Natural killer cell (primary cell): ENCODE results near the gene REL. TPM values are rescaled to one million over a fixed set of nuclear protein-coding genes. Genes with fewer than 3 reads are reported as not detected.

Source experiments
- ATAC-seq, 3 donors: fragments of 150-1000 bp in 2 of 3; fragments of 200-7000 bp in 1 of 3; cut with Tn5 transposase; 1 replicate in 1 of 3; 2 replicates in 2 of 3; pipeline ENCODE4 v1.10.0; 2021; ENCODE audit warnings: mild to moderate bottlenecking in 2 of 3, moderate library complexity in 2 of 3
- DNase-seq, 2 donors: peaks; one replicate each; pipeline versions ENCODE4 v3.0.0 to v3.0.0-alpha.2; 2013 to 2021; ENCODE audit warnings: mixed read lengths in 1 of 2
- H3K27ac ChIP-seq: one replicate; pipeline ENCODE4 v1.5.1; 2013; ENCODE audit warnings: mild to moderate bottlenecking, low read length
- H3K27me3 ChIP-seq: one replicate; pipeline ENCODE4 v1.6.1; 2013; ENCODE audit warnings: low read length; ENCODE audit not compliant: control insufficient read depth, insufficient read depth
- H3K36me3 ChIP-seq: one replicate; pipeline ENCODE4 v1.6.1; 2013; ENCODE audit warnings: low read length; ENCODE audit not compliant: control insufficient read depth, insufficient read depth
- H3K4me1 ChIP-seq: one replicate; pipeline ENCODE4 v1.6.1; 2013; ENCODE audit warnings: low read length; ENCODE audit not compliant: control insufficient read depth, insufficient read depth
- H3K4me3 ChIP-seq: one replicate; pipeline ENCODE4 v1.5.1; 2013; ENCODE audit warnings: low read length
- H3K9me3 ChIP-seq: one replicate; pipeline ENCODE4 v1.6.1; 2013; ENCODE audit warnings: low read length; ENCODE audit not compliant: control insufficient read depth, insufficient read depth
- H3K27ac Mint-ChIP-seq, 2 donors: one replicate each; pipeline ENCODE4 v1.8.0; 2022; ENCODE audit warnings: mild to moderate bottlenecking in 2 of 2, mixed read lengths in 2 of 2, moderate library complexity in 1 of 2
- H3K27me3 Mint-ChIP-seq, 2 donors: one replicate each; pipeline ENCODE4 v1.8.0; 2022; ENCODE audit warnings: low read depth in 2 of 2, mixed read lengths in 2 of 2
- H3K36me3 Mint-ChIP-seq: one replicate; pipeline ENCODE4 v1.8.0; 2022; ENCODE audit warnings: mixed read lengths
- H3K4me1 Mint-ChIP-seq, 2 donors: one replicate each; pipeline ENCODE4 v1.8.0; 2022; ENCODE audit warnings: mixed read lengths in 2 of 2
- H3K4me3 Mint-ChIP-seq: one replicate; pipeline ENCODE4 v1.8.0; 2022; ENCODE audit warnings: mild to moderate bottlenecking, moderate library complexity, mixed read lengths
- H3K9me3 Mint-ChIP-seq, 2 donors: one replicate each; pipeline ENCODE4 v1.8.0; 2022; ENCODE audit warnings: mixed read lengths in 2 of 2
- WGBS: methylation state at CpG from one replicate; pipeline ENCODE4 v1.1.7; 2013; ENCODE audit warnings: missing lambda C conversion rate; ENCODE audit not compliant: insufficient coverage; 5-methylcytosine and 5-hydroxymethylcytosine counted together
- intact Hi-C: fragments of 100-400 bp; cut with micrococcal nuclease; formaldehyde crosslinking; loops from one replicate; pipeline ENCODE4 v1.14.2; 2022
- total RNA-seq, 4 donors: library from RNA; stranded (reverse); fragments of 120-200 nt in 1 of 4; gene quantifications; one replicate each; pipeline versions ENCODE4 v1.2.3 to v1.2.4, GENCODE V29; 2013 to 2022
- TF ChIP-seq, protein P1 (sequence below): fragments of 200-600 bp; IDR thresholded peaks from one replicate; pipeline ENCODE4 v1.8.0; 2022; ENCODE audit warnings: antibody characterized with exemption

Gene REL
- total RNA-seq, 3 donors from 2014 or later (not counting 1 experiment from before 2014, with no cell fraction given): 128 to 197 (median 178) TPM

GRCh38 chr2:60958800-60959199 lies 77.4 kb downstream of the REL start:
- 95% methylated on average over 3 of the region's 3 CpGs for WGBS

DNA sequence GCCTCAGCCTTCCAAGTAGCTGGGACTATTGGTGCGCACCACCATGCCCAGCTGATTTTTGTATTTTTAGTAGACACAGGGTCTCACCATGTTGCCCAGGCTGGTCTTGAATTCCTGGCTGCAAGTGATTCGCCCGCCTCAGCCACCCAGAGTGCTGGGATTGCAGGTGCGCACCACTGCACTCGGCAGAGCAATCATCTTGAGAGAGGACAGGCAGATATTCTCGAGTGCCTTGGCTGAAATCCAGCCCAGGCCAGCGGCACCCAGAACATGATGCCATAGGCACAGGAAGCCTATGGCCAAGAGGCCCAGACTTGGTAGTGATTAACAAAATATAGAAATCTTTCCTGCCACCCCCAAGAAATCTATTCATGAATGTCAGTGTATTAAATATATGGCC lies 78.1 kb downstream of the REL start:
- Mint-ChIP-seq H3K4me1 (peaks cover 14 to 19% of the 10 kb centered on the region in 2 donors), H3K36me3 (no peaks in the 10 kb centered on the region), H3K9me3 (no peaks in the 10 kb centered on the region), H3K27me3 (no peaks in the 10 kb centered on the region), H3K4me3 (no peak overlapping the region), H3K27ac (no peak overlapping the region)
- Histone ChIP-seq H3K36me3 (no peaks in the 10 kb centered on the region), H3K4me1 (peaks cover 6% of the 10 kb centered on the region), H3K9me3 (no peaks in the 10 kb centered on the region), H3K4me3 (no peak overlapping the region), H3K27me3 (no peaks in the 10 kb centered on the region), H3K27ac (no peak overlapping the region)
- TF ChIP-seq, protein P1, sequence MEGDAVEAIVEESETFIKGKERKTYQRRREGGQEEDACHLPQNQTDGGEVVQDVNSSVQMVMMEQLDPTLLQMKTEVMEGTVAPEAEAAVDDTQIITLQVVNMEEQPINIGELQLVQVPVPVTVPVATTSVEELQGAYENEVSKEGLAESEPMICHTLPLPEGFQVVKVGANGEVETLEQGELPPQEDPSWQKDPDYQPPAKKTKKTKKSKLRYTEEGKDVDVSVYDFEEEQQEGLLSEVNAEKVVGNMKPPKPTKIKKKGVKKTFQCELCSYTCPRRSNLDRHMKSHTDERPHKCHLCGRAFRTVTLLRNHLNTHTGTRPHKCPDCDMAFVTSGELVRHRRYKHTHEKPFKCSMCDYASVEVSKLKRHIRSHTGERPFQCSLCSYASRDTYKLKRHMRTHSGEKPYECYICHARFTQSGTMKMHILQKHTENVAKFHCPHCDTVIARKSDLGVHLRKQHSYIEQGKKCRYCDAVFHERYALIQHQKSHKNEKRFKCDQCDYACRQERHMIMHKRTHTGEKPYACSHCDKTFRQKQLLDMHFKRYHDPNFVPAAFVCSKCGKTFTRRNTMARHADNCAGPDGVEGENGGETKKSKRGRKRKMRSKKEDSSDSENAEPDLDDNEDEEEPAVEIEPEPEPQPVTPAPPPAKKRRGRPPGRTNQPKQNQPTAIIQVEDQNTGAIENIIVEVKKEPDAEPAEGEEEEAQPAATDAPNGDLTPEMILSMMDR: no peak
- intact Hi-C loops: no loop called here
- no peak for ATAC-seq
- no peak for DNase-seq
- over 99% methylated on average over 7 of the region's 7 CpGs for WGBS

More at GRCh38 chr2:60958800-60959199, 77.4 kb downstream of the REL start:
- Histone ChIP-seq H3K4me1 (peaks cover 10% of the 10 kb centered on the region), H3K36me3 (no peaks in the 10 kb centered on the region), H3K4me3 (no peak overlapping the region), H3K9me3 (no peaks in the 10 kb centered on the region), H3K27me3 (no peaks in the 10 kb centered on the region), H3K27ac (no peak overlapping the region)
- peaks cover 1% of the 10 kb centered on the region for H3K36me3 Mint-ChIP-seq
- TF ChIP-seq, protein P1: no peak
- H3K4me1 Mint-ChIP-seq: peaks cover 13 to 19% of the 10 kb centered on the region in 2 donors
- intact Hi-C loops: no loop called here
- no peak overlapping the region for H3K4me3 Mint-ChIP-seq
- H3K27ac Mint-ChIP-seq: no peak overlapping the region
- H3K9me3 Mint-ChIP-seq: no peaks in the 10 kb centered on the region
- no peaks in the 10 kb centered on the region for H3K27me3 Mint-ChIP-seq
- no peak for ATAC-seq
- DNase-seq: no peak

- no peaks in the 10 kb centered on the region for H3K36me3 Mint-ChIP-seq
- H3K9me3 ChIP-seq: no peaks in the 10 kb centered on the region
- H3K27ac ChIP-seq: no peak overlapping the region
- no peak overlapping the region for H3K4me3 Mint-ChIP-seq
- no peaks in the 10 kb centered on the region for H3K27me3 Mint-ChIP-seq
- TF ChIP-seq, protein P1: no peak
- H3K36me3 ChIP-seq: no peaks in the 10 kb centered on the region
- no peak overlapping the region for H3K4me3 ChIP-seq
- no peak overlapping the region for H3K27ac Mint-ChIP-seq
- no CpG with 5 or more reads among the region's 1 CpG for WGBS
- intact Hi-C loops: no loop called here
- H3K4me1 ChIP-seq: no peaks in the 10 kb centered on the region
- no peaks in the 10 kb centered on the region for H3K9me3 Mint-ChIP-seq
- no peak for ATAC-seq
- H3K27me3 ChIP-seq: no peaks in the 10 kb centered on the region
- no peak for DNase-seq
- H3K4me1 Mint-ChIP-seq: peaks cover 22 to 23% of the 10 kb centered on the region in 2 donors
These were observed 79.3 kb downstream of the REL start for GRCh38 chr2:60960706-60961105.

DNA sequence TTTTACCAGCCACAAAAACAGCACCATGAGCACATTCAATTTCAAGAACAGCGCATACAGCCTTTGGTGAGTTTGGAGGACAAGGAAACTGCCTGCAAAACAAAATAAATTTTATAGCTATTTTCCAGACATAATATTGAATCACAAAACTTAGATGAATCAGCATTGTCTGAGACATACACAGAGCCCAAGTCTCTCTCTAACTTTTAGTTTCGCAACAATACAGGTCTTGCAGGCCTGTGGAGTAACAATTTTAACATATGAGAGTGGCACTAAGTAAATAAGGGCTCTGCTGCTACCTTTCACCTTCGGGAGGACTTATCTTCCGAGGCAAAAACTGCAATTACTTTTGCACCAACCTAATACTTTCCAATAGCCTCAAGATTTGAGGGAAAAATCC lies 80.1 kb downstream of the REL start:
- Histone ChIP-seq H3K9me3 (no peaks in the 10 kb centered on the region), H3K27me3 (no peaks in the 10 kb centered on the region), H3K4me1 (no peaks in the 10 kb centered on the region), H3K27ac (no peak overlapping the region), H3K36me3 (no peaks in the 10 kb centered on the region), H3K4me3 (no peak overlapping the region)
- Mint-ChIP-seq H3K4me3 (no peak overlapping the region), H3K9me3 (no peaks in the 10 kb centered on the region), H3K27ac (no peak overlapping the region), H3K27me3 (no peaks in the 10 kb centered on the region), H3K4me1 (peaks cover 27 to 29% of the 10 kb centered on the region in 2 donors), H3K36me3 (no peaks in the 10 kb centered on the region)
- TF ChIP-seq, protein P1: no peak
- intact Hi-C loops: no loop called here
- no peak for DNase-seq
- 100% methylated on average over 2 of the region's 4 CpGs for WGBS
- no peak for ATAC-seq
